HG03571 (cell line): ENCODE results near the gene DEFB126.
"Not testable (repeated sequence)": the region's sequence is repeated elsewhere in the genome, so short reads cannot be mapped to it uniquely, and the experiment has no call there.

ENCODE experiments used
- ATAC-seq: cut with Tn5 transposase; IDR thresholded peaks from one replicate; pipeline ENCODE4 v1.9.1; 2021; ENCODE audit not compliant: unreplicated experiment

DEFB126 gene

GRCh38 chr20:142290-142689, at the start of gene DEFB126:
Gene DEFB126 (plus strand): TSS chr20:142590. CDS start chr20:142629, 39 bp downstream.
- ATAC-seq, result no peak

GRCh38 chr20:93641-94040, 48.7 kb upstream of the DEFB126 start:
- ATAC-seq, result no peak

GRCh38 chr20:95215-95614, 47.2 kb upstream of the DEFB126 start:
- no peak for ATAC-seq

GRCh38 chr20:97691-98090, 44.7 kb upstream of the DEFB126 start:
- ATAC-seq, result not testable (repeated sequence)

GRCh38 chr20:101975-102374, 40.4 kb upstream of the DEFB126 start:
- no peak for ATAC-seq

- ATAC-seq, result no peak
Measured at GRCh38 chr20:103456-103855, 38.9 kb upstream of the DEFB126 start.

- ATAC-seq, result no peak
Measured at GRCh38 chr20:112396-112795, 30.0 kb upstream of the DEFB126 start.

GRCh38 chr20:117518-117917, 24.9 kb upstream of the DEFB126 start:
- no peak for ATAC-seq

GRCh38 chr20:129786-130323, 12.5 kb upstream of the DEFB126 start:
- not testable (repeated sequence) for ATAC-seq

GRCh38 chr20:137668-138490, 4.5 kb upstream of the DEFB126 start:
- ATAC-seq, result no peak

GRCh38 chr20:145877-146276, 3.5 kb downstream of the DEFB126 start:
- ATAC-seq, result no peak

- no peak for ATAC-seq
Measured at GRCh38 chr20:152131-152530, 9.7 kb downstream of the DEFB126 start.

GRCh38 chr20:157154-157553, 14.8 kb downstream of the DEFB126 start, which contains the start of gene DEFB127:
Gene DEFB127 (plus strand): TSS chr20:157454. CDS start chr20:157545, 91 bp downstream.
- no peak for ATAC-seq

- ATAC-seq, result no peak
Measured at GRCh38 chr20:164618-165017, 22.2 kb downstream of the DEFB126 start.

GRCh38 chr20:168876-169275, 26.5 kb downstream of the DEFB126 start:
- ATAC-seq, result no peak

- ATAC-seq, result no peak
Measured at GRCh38 chr20:184288-184687, 41.9 kb downstream of the DEFB126 start.

- no peak for ATAC-seq
Measured at GRCh38 chr20:187733-188132, 45.3 kb downstream of the DEFB126 start.

GRCh38 chr20:189611-190010, 47.2 kb downstream of the DEFB126 start, which contains the start of gene DEFB128:
Gene DEFB128 (minus strand): TSS chr20:189711. CDS start chr20:189623, 88 bp downstream.
- no peak for ATAC-seq
